Measurements from ENCODE around the gene MPST.

MPST gene

GRCh38 chr22:37001826-37002225, 17.7 kb upstream of the MPST start:
- DNase-seq: no peak

- DNase-seq: no peak
These were observed 16.9 kb upstream of the MPST start for GRCh38 chr22:37002633-37003032.

- DNase-seq: no peak
These were observed 11.9 kb upstream of the MPST start for GRCh38 chr22:37007651-37008050.

GRCh38 chr22:37008365-37008764, 11.2 kb upstream of the MPST start:
- no peak for DNase-seq

GRCh38 chr22:37009490-37009889, 10.1 kb upstream of the MPST start:
- no peak for DNase-seq

GRCh38 chr22:37010174-37010573, 9.4 kb upstream of the MPST start:
- no peak for DNase-seq

- DNase-seq: no peak
These were observed 8.6 kb upstream of the MPST start for GRCh38 chr22:37010976-37011375.

GRCh38 chr22:37011472-37011871, 8.1 kb upstream of the MPST start:
- DNase-seq: no peak

- no peak for DNase-seq
These were observed 7.2 kb upstream of the MPST start for GRCh38 chr22:37012262-37012904.

GRCh38 chr22:37012956-37013355, 6.6 kb upstream of the MPST start:
- DNase-seq: no peak

- DNase-seq: no peak
These were observed 5.1 kb upstream of the MPST start for GRCh38 chr22:37014415-37014806.

GRCh38 chr22:37014835-37015586, 4.5 kb upstream of the MPST start:
- DNase-seq: no peak

GRCh38 chr22:37015587-37015878, 4.0 kb upstream of the MPST start:
- no peak for DNase-seq

- no peak for DNase-seq
These were observed 3.2 kb upstream of the MPST start for GRCh38 chr22:37016134-37016910.

GRCh38 chr22:37017356-37017755, 2.2 kb upstream of the MPST start:
- DNase-seq: no peak

- no peak for DNase-seq
These were observed 1.3 kb upstream of the MPST start for GRCh38 chr22:37018086-37018814.

GRCh38 chr22:37018815-37019308, 680 bp upstream of the MPST start:
- no peak for DNase-seq

GRCh38 chr22:37020192-37020479, 594 bp downstream of the MPST start:
- no peak for DNase-seq

GRCh38 chr22:37021041-37021440, 1.5 kb downstream of the MPST start:
- no peak for DNase-seq

GRCh38 chr22:37021710-37022482, 2.4 kb downstream of the MPST start:
- peak; percentile 52 for DNase-seq

GRCh38 chr22:37022483-37023337, 3.2 kb downstream of the MPST start:
- no peak for DNase-seq

Data from activated CD8-positive, alpha-beta memory T cell treated with anti-CD3 and anti-CD28 coated beads, Interleukin-2, amount 50 U/mL, for 4 hours (primary cell).